ENCODE results near the gene MYNN.
"Not testable (repeated sequence)": the region's sequence is repeated elsewhere in the genome, so short reads cannot be mapped to it uniquely, and the experiment has no call there.

Gene MYNN

GRCh38 chr3:169772897-169773816, at the start of gene MYNN:
TSS of gene MYNN (plus strand) at chr3:169773396. CDS start at chr3:169774296, 900 bp downstream.
- TF ChIP-seq CTCF (IDR thresholded peaks at IDR 0.05; ENCODE audit: unreplicated experiment in 3 of 3), result peak in 1 of 3 experiments; percentile 31
- no peaks in the 10 kb centered on the region for H3K9me3 Mint-ChIP-seq
- no peaks in the 10 kb centered on the region for H3K27me3 Mint-ChIP-seq (ENCODE audit: low read depth)
- peaks cover 34% of the 10 kb centered on the region for H3K4me1 Mint-ChIP-seq
- H3K36me3 Mint-ChIP-seq (ENCODE audit: low read depth), result peaks cover 26% of the 10 kb centered on the region
- H3K27ac Mint-ChIP-seq, result peak within 1 kb of the TSS; percentile 95 to 98 (median 98)
- H3K4me3 Mint-ChIP-seq, result peak within 1 kb of the TSS; percentile 99 to 100 (median 100)

GRCh38 chr3:169731857-169732256, 41.3 kb upstream of the MYNN start:
- not testable (repeated sequence) for H3K27ac Mint-ChIP-seq; H3K27me3 Mint-ChIP-seq (ENCODE audit: low read depth); H3K36me3 Mint-ChIP-seq (ENCODE audit: low read depth); H3K4me3 Mint-ChIP-seq; H3K4me1 Mint-ChIP-seq
- H3K9me3 Mint-ChIP-seq, result peaks cover 62% of the 10 kb centered on the region

- H3K27ac Mint-ChIP-seq, result no peak overlapping the region
- peaks cover 5% of the 10 kb centered on the region for H3K27me3 Mint-ChIP-seq (ENCODE audit: low read depth)
Observed at GRCh38 chr3:169739067-169739466, 34.1 kb upstream of the MYNN start.

GRCh38 chr3:169744366-169745054, 28.7 kb upstream of the MYNN start:
- H3K27ac Mint-ChIP-seq, result peak overlapping the region in 2 of 3 experiments; percentile 59 to 63
- peak; percentile 49 to 65 (median 53) for TF ChIP-seq CTCF (IDR thresholded peaks at IDR 0.05; ENCODE audit: unreplicated experiment in 3 of 3)
- H3K4me1 Mint-ChIP-seq, result no peaks in the 10 kb centered on the region
- H3K4me3 Mint-ChIP-seq, result no peak overlapping the region
- no peaks in the 10 kb centered on the region for H3K36me3 Mint-ChIP-seq (ENCODE audit: low read depth)
- H3K9me3 Mint-ChIP-seq, result no peaks in the 10 kb centered on the region
- peaks cover 8% of the 10 kb centered on the region for H3K27me3 Mint-ChIP-seq (ENCODE audit: low read depth)

More at GRCh38 chr3:169739067-169739466, 34.1 kb upstream of the MYNN start:
- peaks cover 27% of the 10 kb centered on the region for H3K9me3 Mint-ChIP-seq
- TF ChIP-seq CTCF (IDR thresholded peaks at IDR 0.05; ENCODE audit: unreplicated experiment in 3 of 3), result no peak
- peaks cover 3% of the 10 kb centered on the region for H3K36me3 Mint-ChIP-seq (ENCODE audit: low read depth)
- no peak overlapping the region for H3K4me3 Mint-ChIP-seq
- H3K4me1 Mint-ChIP-seq, result no peaks in the 10 kb centered on the region

- peaks cover 8% of the 10 kb centered on the region for H3K27me3 Mint-ChIP-seq (ENCODE audit: low read depth)
- no peaks in the 10 kb centered on the region for H3K9me3 Mint-ChIP-seq
- no peak overlapping the region for H3K4me3 Mint-ChIP-seq
- no peak overlapping the region for H3K27ac Mint-ChIP-seq
- H3K36me3 Mint-ChIP-seq (ENCODE audit: low read depth), result no peaks in the 10 kb centered on the region
- no peaks in the 10 kb centered on the region for H3K4me1 Mint-ChIP-seq
- no peak for TF ChIP-seq CTCF (IDR thresholded peaks at IDR 0.05; ENCODE audit: unreplicated experiment in 3 of 3)
Observed at GRCh38 chr3:169746924-169747323, 26.3 kb upstream of the MYNN start.

GRCh38 chr3:169748670-169749069, 24.5 kb upstream of the MYNN start:
- H3K4me1 Mint-ChIP-seq, result no peaks in the 10 kb centered on the region
- H3K36me3 Mint-ChIP-seq (ENCODE audit: low read depth), result no peaks in the 10 kb centered on the region
- H3K27me3 Mint-ChIP-seq (ENCODE audit: low read depth), result peaks cover 8% of the 10 kb centered on the region
- H3K9me3 Mint-ChIP-seq, result no peaks in the 10 kb centered on the region
- no peak for TF ChIP-seq CTCF (IDR thresholded peaks at IDR 0.05; ENCODE audit: unreplicated experiment in 3 of 3)
- H3K27ac Mint-ChIP-seq, result no peak overlapping the region
- no peak overlapping the region for H3K4me3 Mint-ChIP-seq
